GM12872 (cell line): ENCODE results near the gene DLG5.

Experiments used
- CTCF ChIP-seq: IDR thresholded peaks from 3 replicates; pipeline ENCODE4 v1.5.1; 2011; ENCODE audit warnings: low read depth, mild to moderate bottlenecking, low read length, moderate library complexity; ENCODE audit not compliant: insufficient read depth

Gene DLG5

GRCh38 chr10:77869626-77870420 lies 56.7 kb downstream of the DLG5 start:
- no peak for TF ChIP-seq CTCF

DNA sequence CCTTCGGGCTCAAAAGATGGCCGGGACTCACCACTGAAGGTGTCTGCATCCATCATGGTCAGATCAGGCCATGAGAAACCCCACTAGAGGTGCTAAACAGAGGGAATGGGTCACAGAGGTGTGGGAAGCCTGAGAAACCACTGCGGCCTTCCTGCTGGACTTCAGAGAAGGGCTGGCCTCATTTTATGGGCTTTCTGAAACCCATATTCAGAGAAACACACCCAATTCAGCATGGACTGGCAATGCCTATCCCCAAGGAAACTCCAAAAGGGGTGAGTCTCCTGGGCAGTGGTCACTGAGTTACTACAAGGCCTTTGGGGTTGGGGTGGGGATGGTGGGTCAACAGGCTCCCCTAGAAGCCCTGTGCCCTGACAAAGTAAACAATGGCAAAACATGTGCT lies 58.0 kb downstream of the DLG5 start:
- TF ChIP-seq CTCF, result no peak

- no peak for TF ChIP-seq CTCF
These were observed 59.3 kb downstream of the DLG5 start for GRCh38 chr10:77867124-77867719.

GRCh38 chr10:77866598-77866997 lies 60.0 kb downstream of the DLG5 start:
- TF ChIP-seq CTCF, result no peak

GRCh38 chr10:77865580-77866324 lies 60.8 kb downstream of the DLG5 start:
- no peak for TF ChIP-seq CTCF

DNA sequence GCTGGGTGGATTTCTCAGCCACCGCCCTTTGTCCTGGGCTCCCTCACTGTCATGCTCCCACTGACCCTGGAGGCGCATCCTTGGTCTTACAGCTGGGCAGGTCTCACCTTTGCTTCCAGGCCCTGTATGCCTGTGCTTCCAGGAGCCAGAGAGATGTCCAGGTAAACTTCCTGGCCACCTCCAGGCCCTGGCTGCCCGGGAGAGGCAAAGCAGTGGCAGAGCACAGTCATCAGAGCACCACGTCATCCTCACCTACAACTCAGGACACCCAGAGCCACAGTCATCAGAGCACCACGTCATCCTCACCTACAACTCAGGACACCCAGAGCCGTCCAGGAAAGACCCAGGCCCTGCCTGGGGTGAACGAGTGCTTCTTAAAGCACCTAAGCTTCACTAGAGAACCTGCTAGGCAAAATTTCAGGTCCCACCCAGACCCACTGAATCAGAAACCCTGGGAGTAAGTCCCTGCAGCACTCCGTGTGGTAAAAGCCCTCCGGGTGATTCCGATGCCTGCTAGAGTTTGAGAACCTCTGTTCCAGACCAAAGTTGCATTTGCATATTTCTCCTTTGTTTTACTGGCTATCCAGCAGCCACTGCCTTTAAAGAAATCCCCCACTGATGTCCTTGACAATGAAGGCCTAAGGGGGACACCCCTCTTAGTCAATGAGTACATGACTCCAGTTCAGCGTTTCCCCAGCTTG lies 62.3 kb downstream of the DLG5 start:
- TF ChIP-seq CTCF, result no peak

GRCh38 chr10:77863446-77863845 lies 63.1 kb downstream of the DLG5 start:
- no peak for TF ChIP-seq CTCF
